GM18505 (cell line): ENCODE data around the gene EDRF1.
A peak's percentile ranks its signal among the peaks of the same experiment; 100 is the strongest.

Experiments
- ATAC-seq: cut with Tn5 transposase; IDR thresholded peaks from one replicate; pipeline ENCODE4 v1.9.1; 2021; ENCODE audit not compliant: unreplicated experiment
- POLR2A ChIP-seq: IDR thresholded peaks from 4 replicates; pipeline ENCODE4 v1.6.1; 2011; ENCODE audit warnings: borderline replicate concordance; ENCODE audit not compliant: insufficient read depth, insufficient read length; ENCODE audit errors: extremely low read depth

EDRF1 gene

GRCh38 chr10:125775491-125776106, 56.1 kb downstream of the EDRF1 start, which contains the start of gene MMP21:
Gene MMP21, minus strand, starts transcription at chr10:125775821. Its CDS starts 0 bp downstream, at chr10:125775821.
- no peak for ATAC-seq
- TF ChIP-seq POLR2A, result no peak

GRCh38 chr10:125777806-125778205, 58.3 kb downstream of the EDRF1 start:
- no peak for ATAC-seq
- no peak for TF ChIP-seq POLR2A

GRCh38 chr10:125778556-125778955, 59.0 kb downstream of the EDRF1 start:
- no peak for ATAC-seq

GRCh38 chr10:125779403-125780327, 60.2 kb downstream of the EDRF1 start:
- no peak for TF ChIP-seq POLR2A
- no peak for ATAC-seq

More at GRCh38 chr10:125778556-125778955, 59.0 kb downstream of the EDRF1 start:
- TF ChIP-seq POLR2A, result no peak

- no peak for ATAC-seq
- TF ChIP-seq POLR2A, result no peak
Measured at GRCh38 chr10:125781374-125781773, 61.9 kb downstream of the EDRF1 start.

GRCh38 chr10:125782054-125782453, 62.5 kb downstream of the EDRF1 start:
- no peak for TF ChIP-seq POLR2A
- no peak for ATAC-seq

- TF ChIP-seq POLR2A, result no peak
- no peak for ATAC-seq
Measured at GRCh38 chr10:125782616-125783015, 63.1 kb downstream of the EDRF1 start.

- no peak for TF ChIP-seq POLR2A
- ATAC-seq, result no peak
Measured at GRCh38 chr10:125783408-125783807, 63.9 kb downstream of the EDRF1 start.

GRCh38 chr10:125783957-125784356, 64.4 kb downstream of the EDRF1 start:
- peak; percentile 76 for ATAC-seq
- TF ChIP-seq POLR2A, result no peak

GRCh38 chr10:125785791-125786190, 66.3 kb downstream of the EDRF1 start:
- TF ChIP-seq POLR2A, result no peak
- ATAC-seq, result no peak

- no peak for ATAC-seq
- no peak for TF ChIP-seq POLR2A
Measured at GRCh38 chr10:125788156-125789034, 68.9 kb downstream of the EDRF1 start.

GRCh38 chr10:125792342-125793300, 73.1 kb downstream of the EDRF1 start:
- no peak for ATAC-seq
- TF ChIP-seq POLR2A, result no peak
